HFFc6 (cell line): ENCODE data around the gene MAIP1. TPM values are rescaled to one million over a fixed set of nuclear protein-coding genes. Genes with fewer than 3 reads are reported as not detected.
A peak's percentile ranks its signal among the peaks of the same experiment; 100 is the strongest.

ENCODE experiments used
- DNase-seq: peaks from one replicate; pipeline ENCODE4 v3.0.0-alpha.2; 2018
- H3K27ac Mint-ChIP-seq: 2 replicates; pipeline ENCODE4 v1.8.0; 2020; ENCODE audit warnings: mild to moderate bottlenecking, mixed read lengths
- H3K27me3 Mint-ChIP-seq: 2 replicates; pipeline ENCODE4 v1.8.0; 2021; ENCODE audit warnings: mild to moderate bottlenecking, moderate library complexity, mixed read lengths; ENCODE audit not compliant: insufficient read depth
- H3K36me3 Mint-ChIP-seq: 2 replicates; pipeline ENCODE4 v1.8.0; 2021; ENCODE audit warnings: low read depth, mixed read lengths
- H3K4me1 Mint-ChIP-seq: 2 replicates; pipeline ENCODE4 v1.8.0; 2020; ENCODE audit warnings: low read depth, mixed read lengths
- H3K4me3 Mint-ChIP-seq: 2 replicates; pipeline ENCODE4 v1.8.0; 2020; ENCODE audit warnings: mild to moderate bottlenecking, moderate library complexity, mixed read lengths
- H3K9me3 Mint-ChIP-seq: 2 replicates; pipeline ENCODE4 v1.8.0; 2020; ENCODE audit warnings: mild to moderate bottlenecking, mixed read lengths
- total RNA-seq, 6 experiments: library from RNA; stranded (reverse); fragmentation: NEBNext Ultra II Directional; extraction: Animal tissue kit (Norgen Biotek cat#: 25700); gene quantifications; 2 replicates in 1 of 6; 3 replicates in 5 of 6; pipeline ENCODE4 v1.2.3, GENCODE V29; 2021
- TF ChIP-seq, protein P1 (sequence below): fragments of 200-600 bp; sonication (generic); IDR thresholded peaks from 2 replicates; pipeline ENCODE4 v1.5.0; 2021; ENCODE audit warnings: antibody characterized with exemption, mild to moderate bottlenecking

MAIP1 gene
- total RNA-seq, 6 experiments from 2014 or later, result 18.7 to 23.3 (median 20.4) TPM

DNA sequence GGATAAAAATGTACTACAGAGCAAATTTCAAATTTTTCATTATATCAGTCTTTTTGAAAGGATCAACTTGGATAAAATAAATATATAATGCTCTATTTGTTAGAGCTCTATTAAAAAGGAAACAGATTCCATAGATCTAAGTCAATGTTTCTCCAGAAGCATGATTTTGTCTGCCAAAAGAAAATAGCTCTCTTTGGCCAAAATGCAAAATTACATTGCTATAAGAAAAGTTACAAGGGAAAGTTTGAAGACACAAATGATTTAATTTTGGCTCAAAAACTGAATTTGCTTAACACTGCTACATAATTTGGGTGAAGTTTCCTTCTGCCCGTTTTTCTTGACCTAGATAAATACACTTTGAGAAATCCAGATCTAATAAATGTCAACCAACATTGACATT lies 28.6 kb upstream of the MAIP1 start:
- Mint-ChIP-seq H3K9me3 (no peaks in the 10 kb centered on the region), H3K27ac (no peak overlapping the region), H3K36me3 (peaks cover 27% of the 10 kb centered on the region), H3K4me1 (peaks cover 34% of the 10 kb centered on the region), H3K4me3 (no peak overlapping the region), H3K27me3 (no peaks in the 10 kb centered on the region; the same call in 1 of the 2 replicates)
- DNase-seq, result no peak
- TF ChIP-seq, protein P1, sequence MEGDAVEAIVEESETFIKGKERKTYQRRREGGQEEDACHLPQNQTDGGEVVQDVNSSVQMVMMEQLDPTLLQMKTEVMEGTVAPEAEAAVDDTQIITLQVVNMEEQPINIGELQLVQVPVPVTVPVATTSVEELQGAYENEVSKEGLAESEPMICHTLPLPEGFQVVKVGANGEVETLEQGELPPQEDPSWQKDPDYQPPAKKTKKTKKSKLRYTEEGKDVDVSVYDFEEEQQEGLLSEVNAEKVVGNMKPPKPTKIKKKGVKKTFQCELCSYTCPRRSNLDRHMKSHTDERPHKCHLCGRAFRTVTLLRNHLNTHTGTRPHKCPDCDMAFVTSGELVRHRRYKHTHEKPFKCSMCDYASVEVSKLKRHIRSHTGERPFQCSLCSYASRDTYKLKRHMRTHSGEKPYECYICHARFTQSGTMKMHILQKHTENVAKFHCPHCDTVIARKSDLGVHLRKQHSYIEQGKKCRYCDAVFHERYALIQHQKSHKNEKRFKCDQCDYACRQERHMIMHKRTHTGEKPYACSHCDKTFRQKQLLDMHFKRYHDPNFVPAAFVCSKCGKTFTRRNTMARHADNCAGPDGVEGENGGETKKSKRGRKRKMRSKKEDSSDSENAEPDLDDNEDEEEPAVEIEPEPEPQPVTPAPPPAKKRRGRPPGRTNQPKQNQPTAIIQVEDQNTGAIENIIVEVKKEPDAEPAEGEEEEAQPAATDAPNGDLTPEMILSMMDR, result no peak

DNA sequence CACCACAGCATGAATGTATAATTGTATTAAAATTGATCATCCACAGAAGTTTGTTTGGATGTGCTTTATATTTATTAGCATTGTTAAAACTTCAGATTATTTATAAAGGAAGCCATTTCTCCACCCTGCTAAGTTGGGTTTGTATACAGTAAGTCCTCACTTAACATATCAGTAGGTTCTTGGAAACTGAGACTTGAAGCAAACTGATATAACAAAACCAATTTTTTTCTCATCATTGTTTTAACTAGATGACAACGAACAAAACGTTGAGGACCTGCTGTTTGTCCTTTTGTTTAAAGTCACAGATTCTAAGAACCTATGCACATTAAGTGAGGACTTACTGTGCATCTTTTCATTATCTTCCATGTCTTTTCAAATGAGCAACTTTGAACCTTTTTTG lies 27.2 kb upstream of the MAIP1 start:
- H3K9me3 Mint-ChIP-seq, result no peaks in the 10 kb centered on the region
- DNase-seq, result no peak
- no peaks in the 10 kb centered on the region; the same call in 1 of the 2 replicates for H3K27me3 Mint-ChIP-seq
- H3K4me3 Mint-ChIP-seq, result no peak overlapping the region
- peak overlapping the region; percentile 40; the same call in 1 of the 2 replicates for H3K27ac Mint-ChIP-seq
- peaks cover 32% of the 10 kb centered on the region for H3K36me3 Mint-ChIP-seq
- TF ChIP-seq, protein P1, result no peak
- H3K4me1 Mint-ChIP-seq, result peaks cover 31% of the 10 kb centered on the region

DNA sequence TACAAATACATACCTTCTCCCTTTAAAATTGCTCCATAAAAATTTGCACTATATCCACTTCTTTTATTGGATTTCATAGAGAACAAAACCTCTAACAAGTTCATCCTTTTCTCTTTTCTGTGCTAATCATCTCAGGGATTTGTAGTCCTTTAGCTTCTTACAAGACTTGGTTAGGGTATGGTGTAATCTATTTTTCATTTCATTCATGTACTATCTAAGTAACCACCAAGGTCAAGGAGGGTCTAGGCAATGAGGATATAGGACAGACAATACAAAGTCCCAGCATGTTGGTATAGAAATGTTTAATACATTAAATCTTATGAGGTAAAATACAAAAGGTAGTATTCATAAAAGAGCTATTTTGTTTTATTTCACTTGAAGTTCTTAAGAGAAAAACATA lies 26.8 kb upstream of the MAIP1 start:
- TF ChIP-seq, protein P1, result no peak
- H3K27ac Mint-ChIP-seq, result no peak overlapping the region
- H3K4me3 Mint-ChIP-seq, result no peak overlapping the region
- H3K4me1 Mint-ChIP-seq, result peaks cover 32% of the 10 kb centered on the region
- peaks cover 32% of the 10 kb centered on the region for H3K36me3 Mint-ChIP-seq
- H3K27me3 Mint-ChIP-seq, result no peaks in the 10 kb centered on the region; the same call in 1 of the 2 replicates
- H3K9me3 Mint-ChIP-seq, result no peaks in the 10 kb centered on the region
- no peak for DNase-seq

DNA sequence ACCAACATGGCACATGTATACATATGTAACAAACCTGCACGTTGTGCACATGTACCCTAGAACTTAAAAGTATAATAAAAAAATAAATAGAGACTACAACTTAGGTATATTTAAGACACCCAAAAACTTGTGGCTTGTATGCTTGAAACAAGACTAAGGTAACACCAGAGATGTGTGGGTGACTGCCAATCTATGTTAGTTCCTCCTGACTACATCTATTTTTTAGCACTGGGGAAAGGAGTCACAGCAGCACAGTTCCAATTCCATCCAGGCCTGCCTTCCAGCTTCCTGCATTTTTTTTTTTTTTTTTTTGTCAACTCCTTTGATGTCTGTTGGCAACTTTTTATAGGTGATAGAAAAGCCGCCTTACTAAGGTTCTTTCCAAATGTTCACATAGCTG lies 26.1 kb upstream of the MAIP1 start:
- Mint-ChIP-seq H3K4me3 (no peak overlapping the region), H3K4me1 (peaks cover 32% of the 10 kb centered on the region), H3K27me3 (no peaks in the 10 kb centered on the region; the same call in 1 of the 2 replicates), H3K9me3 (no peaks in the 10 kb centered on the region), H3K27ac (no peak overlapping the region; the same call in 1 of the 2 replicates), H3K36me3 (peaks cover 28% of the 10 kb centered on the region)
- TF ChIP-seq, protein P1, result no peak
- no peak for DNase-seq

DNA sequence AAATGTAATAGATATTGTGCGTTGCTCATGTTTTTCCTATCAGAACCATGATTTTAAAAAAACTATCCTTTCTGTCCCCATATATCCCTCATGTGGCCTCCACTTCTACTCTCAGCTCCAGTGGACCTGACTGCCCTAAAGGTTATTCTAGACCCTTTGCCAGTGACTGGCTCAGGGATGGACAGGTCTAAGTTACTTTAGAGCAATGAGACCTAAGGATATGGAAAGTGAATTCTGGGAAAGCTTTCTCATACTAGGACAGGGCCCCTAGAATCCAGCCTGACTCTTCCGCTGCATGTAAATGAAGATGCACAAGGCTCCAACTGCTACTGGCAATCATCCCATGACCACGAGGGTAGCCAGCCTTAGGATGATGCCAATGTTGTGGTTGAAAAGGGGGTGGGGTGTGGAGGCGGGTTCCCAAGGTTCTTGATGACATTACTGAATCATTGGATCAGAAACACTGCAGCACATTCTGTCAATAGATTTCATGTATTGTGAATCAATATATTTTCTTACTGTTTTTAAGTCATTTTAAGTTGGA lies 23.0 kb upstream of the MAIP1 start:
- H3K27ac Mint-ChIP-seq, result no peak overlapping the region
- H3K36me3 Mint-ChIP-seq, result peaks cover 18% of the 10 kb centered on the region

More for the DNA sequence above, 23.0 kb upstream of the MAIP1 start:
- DNase-seq, result no peak
- peaks cover 14% of the 10 kb centered on the region for H3K4me1 Mint-ChIP-seq
- no peak overlapping the region for H3K4me3 Mint-ChIP-seq
- no peaks in the 10 kb centered on the region; the same call in 1 of the 2 replicates for H3K27me3 Mint-ChIP-seq
- no peaks in the 10 kb centered on the region for H3K9me3 Mint-ChIP-seq
- TF ChIP-seq, protein P1, result no peak
